Skeletal muscle tissue (tissue), 4 donors: ENCODE measurements around the gene CGB7. TPM values are rescaled to one million over a fixed set of nuclear protein-coding genes. Genes with fewer than 3 reads are reported as not detected.

Source experiments
- H3K27ac ChIP-seq: one replicate; pipeline ENCODE4 v1.7.0; 2013; ENCODE audit warnings: mild to moderate bottlenecking, low read depth, low read length, inconsistent platforms
- H3K27me3 ChIP-seq, 3 donors: one replicate each; pipeline ENCODE4 v1.7.0; 2013; ENCODE audit warnings: low read length in 3 of 3; ENCODE audit not compliant: control insufficient read depth in 3 of 3, insufficient read depth in 3 of 3
- H3K36me3 ChIP-seq, 3 donors: one replicate each; pipeline ENCODE4 v1.7.0; 2013; ENCODE audit warnings: low read length in 3 of 3; ENCODE audit not compliant: control insufficient read depth in 3 of 3, insufficient read depth in 3 of 3
- H3K4me1 ChIP-seq, 3 donors: one replicate each; pipeline ENCODE4 v1.7.0; 2013; ENCODE audit warnings: low read length in 3 of 3, mild to moderate bottlenecking in 3 of 3; ENCODE audit not compliant: control insufficient read depth in 3 of 3, insufficient read depth in 3 of 3
- H3K4me3 ChIP-seq, 3 donors: one replicate each; pipeline ENCODE4 v1.7.0; 2013; ENCODE audit warnings: low read length in 3 of 3
- H3K9ac ChIP-seq, 3 donors: one replicate each; pipeline ENCODE4 v1.7.0; 2013; ENCODE audit warnings: low read length in 3 of 3, mild to moderate bottlenecking in 3 of 3, moderate library complexity in 2 of 3, low read depth in 1 of 3
- H3K9me3 ChIP-seq, 3 donors: one replicate each; pipeline ENCODE4 v1.7.0; 2013; ENCODE audit warnings: low read length in 3 of 3; ENCODE audit not compliant: control insufficient read depth in 3 of 3
- total RNA-seq: library from RNA; depleted of rRNA; stranded (reverse); fragments of >200 nt; gene quantifications from one replicate; pipeline ENCODE4 v1.2.3, GENCODE V29; 2014
- donor health status: Osteomylitis.

The CGB7 gene
- total RNA-seq, result 0.52 TPM

- no peaks in the 10 kb centered on the region for H3K9me3 ChIP-seq
- peak within 1 kb of the TSS; percentile 70 to 87 (median 77) for H3K9ac ChIP-seq
- H3K27ac ChIP-seq, result no peak within 1 kb of the TSS
- H3K36me3 ChIP-seq, result no peaks in the 10 kb centered on the region
- H3K4me3 ChIP-seq, result peak within 1 kb of the TSS; percentile 66 to 81 (median 70)
- peaks cover 0 to 7% (median 0%) of the 10 kb centered on the region in 3 donors for H3K27me3 ChIP-seq
- peaks cover 15 to 27% (median 20%) of the 10 kb centered on the region in 3 donors for H3K4me1 ChIP-seq
Measured at GRCh38 chr19:49057636-49058234, at the start of gene CGB7. Gene CGB7 (minus strand): TSS chr19:49057749. CDS start chr19:49055375, 2,374 bp downstream.

GRCh38 chr19:49106648-49107135, 49.1 kb upstream of the CGB7 start:
- Histone ChIP-seq H3K4me3 (no peak overlapping the region), H3K9ac (peak overlapping the region in 1 of 3 donors; percentile 25), H3K9me3 (no peaks in the 10 kb centered on the region), H3K27me3 (no peaks in the 10 kb centered on the region), H3K4me1 (peaks cover 18 to 33% (median 22%) of the 10 kb centered on the region in 3 donors), H3K27ac (peak overlapping the region; percentile 22), H3K36me3 (peaks cover 48 to 57% (median 57%) of the 10 kb centered on the region in 3 donors)

GRCh38 chr19:49104229-49104864, 46.8 kb upstream of the CGB7 start:
- no peak overlapping the region for H3K9ac ChIP-seq
- no peaks in the 10 kb centered on the region for H3K9me3 ChIP-seq
- H3K4me3 ChIP-seq, result no peak overlapping the region
- no peak overlapping the region for H3K27ac ChIP-seq
- no peaks in the 10 kb centered on the region for H3K27me3 ChIP-seq
- H3K36me3 ChIP-seq, result peaks cover 66 to 71% (median 70%) of the 10 kb centered on the region in 3 donors
- peaks cover 3 to 21% (median 12%) of the 10 kb centered on the region in 3 donors for H3K4me1 ChIP-seq

GRCh38 chr19:49103331-49104085, 46.0 kb upstream of the CGB7 start:
- Histone ChIP-seq H3K27me3 (no peaks in the 10 kb centered on the region), H3K9me3 (no peaks in the 10 kb centered on the region), H3K4me3 (no peak overlapping the region), H3K4me1 (peaks cover 4 to 23% (median 19%) of the 10 kb centered on the region in 3 donors), H3K36me3 (peaks cover 68 to 73% (median 72%) of the 10 kb centered on the region in 3 donors), H3K9ac (no peak overlapping the region), H3K27ac (no peak overlapping the region)

DNA sequence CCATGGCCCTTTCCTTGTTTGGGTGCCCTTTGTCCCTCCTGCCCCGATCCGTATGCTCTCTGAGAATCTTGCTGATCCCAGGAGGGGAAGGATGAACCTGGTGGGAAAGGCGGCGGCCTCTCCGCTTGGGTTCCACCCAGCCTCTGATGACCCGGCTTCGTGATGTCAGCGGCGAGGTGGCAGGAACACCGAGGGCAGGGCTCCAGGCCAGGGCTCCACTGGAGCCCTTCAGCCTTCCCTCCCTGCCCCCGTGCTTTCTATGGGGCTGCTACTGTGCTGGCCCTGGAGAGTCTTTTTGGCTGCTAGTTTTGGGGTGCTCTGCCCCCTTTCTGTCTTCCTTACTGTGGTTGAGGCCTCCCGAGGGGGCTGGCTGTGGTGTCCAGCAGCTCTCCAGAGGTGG, 44.8 kb upstream of the CGB7 start:
- H3K4me3 ChIP-seq, result no peak overlapping the region
- no peak overlapping the region for H3K27ac ChIP-seq
- peaks cover 65 to 72% (median 69%) of the 10 kb centered on the region in 3 donors for H3K36me3 ChIP-seq
- no peak overlapping the region for H3K9ac ChIP-seq
- H3K27me3 ChIP-seq, result no peaks in the 10 kb centered on the region
- H3K9me3 ChIP-seq, result no peaks in the 10 kb centered on the region
- H3K4me1 ChIP-seq, result peaks cover 16 to 35% (median 31%) of the 10 kb centered on the region in 3 donors

DNA sequence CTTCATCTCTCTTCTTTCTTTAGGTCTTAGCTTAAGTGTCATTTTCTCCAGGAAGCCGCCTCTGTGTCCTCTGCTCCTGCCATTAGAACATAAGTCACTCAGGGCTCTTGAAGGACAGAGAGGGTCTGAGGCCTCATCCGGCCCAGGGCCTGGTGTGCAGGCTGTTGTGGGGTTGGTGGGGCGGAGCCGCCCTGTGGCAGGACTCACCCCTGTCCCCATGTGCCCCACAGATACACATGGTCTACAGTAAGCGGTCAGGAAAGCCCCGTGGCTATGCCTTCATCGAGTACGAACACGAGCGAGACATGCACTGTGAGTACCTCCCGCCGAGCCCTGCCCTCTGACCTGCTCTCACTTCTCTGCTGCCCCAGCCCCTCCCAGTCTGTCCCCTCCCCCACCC, 43.6 kb upstream of the CGB7 start:
- H3K36me3 ChIP-seq, result peaks cover 54 to 63% (median 61%) of the 10 kb centered on the region in 3 donors
- no peaks in the 10 kb centered on the region for H3K27me3 ChIP-seq
- no peaks in the 10 kb centered on the region for H3K9me3 ChIP-seq
- H3K27ac ChIP-seq, result no peak overlapping the region
- H3K4me3 ChIP-seq, result no peak overlapping the region
- peaks cover 20 to 37% (median 31%) of the 10 kb centered on the region in 3 donors for H3K4me1 ChIP-seq
- H3K9ac ChIP-seq, result no peak overlapping the region

DNA sequence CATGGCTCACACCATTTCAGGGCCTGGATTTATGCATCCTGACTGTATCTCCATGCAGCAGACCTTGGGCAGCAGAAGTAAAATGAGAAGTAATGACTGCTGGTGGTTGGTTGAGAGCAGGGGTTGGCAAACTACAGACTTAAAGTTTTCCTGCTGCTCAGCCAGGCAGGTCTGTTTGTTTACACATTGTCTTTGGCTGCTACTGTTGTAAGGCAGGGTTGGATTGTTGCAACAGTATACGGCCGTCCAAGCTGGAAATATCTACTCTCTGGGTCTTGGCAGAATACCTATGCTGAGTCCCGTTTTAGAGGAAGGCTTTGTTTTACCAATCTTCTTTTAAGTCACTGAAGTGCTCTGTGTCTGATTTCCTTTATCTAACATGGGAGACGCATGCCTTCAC, 41.2 kb upstream of the CGB7 start:
- peaks cover 41 to 46% (median 44%) of the 10 kb centered on the region in 3 donors for H3K36me3 ChIP-seq
- H3K9ac ChIP-seq, result peak overlapping the region in 1 of 3 donors; percentile 35
- no peaks in the 10 kb centered on the region for H3K27me3 ChIP-seq
- peaks cover 42 to 61% (median 50%) of the 10 kb centered on the region in 3 donors for H3K4me1 ChIP-seq
- H3K27ac ChIP-seq, result peak overlapping the region; percentile 52
- no peaks in the 10 kb centered on the region for H3K9me3 ChIP-seq
- H3K4me3 ChIP-seq, result peak overlapping the region in 1 of 3 donors; percentile 8

DNA sequence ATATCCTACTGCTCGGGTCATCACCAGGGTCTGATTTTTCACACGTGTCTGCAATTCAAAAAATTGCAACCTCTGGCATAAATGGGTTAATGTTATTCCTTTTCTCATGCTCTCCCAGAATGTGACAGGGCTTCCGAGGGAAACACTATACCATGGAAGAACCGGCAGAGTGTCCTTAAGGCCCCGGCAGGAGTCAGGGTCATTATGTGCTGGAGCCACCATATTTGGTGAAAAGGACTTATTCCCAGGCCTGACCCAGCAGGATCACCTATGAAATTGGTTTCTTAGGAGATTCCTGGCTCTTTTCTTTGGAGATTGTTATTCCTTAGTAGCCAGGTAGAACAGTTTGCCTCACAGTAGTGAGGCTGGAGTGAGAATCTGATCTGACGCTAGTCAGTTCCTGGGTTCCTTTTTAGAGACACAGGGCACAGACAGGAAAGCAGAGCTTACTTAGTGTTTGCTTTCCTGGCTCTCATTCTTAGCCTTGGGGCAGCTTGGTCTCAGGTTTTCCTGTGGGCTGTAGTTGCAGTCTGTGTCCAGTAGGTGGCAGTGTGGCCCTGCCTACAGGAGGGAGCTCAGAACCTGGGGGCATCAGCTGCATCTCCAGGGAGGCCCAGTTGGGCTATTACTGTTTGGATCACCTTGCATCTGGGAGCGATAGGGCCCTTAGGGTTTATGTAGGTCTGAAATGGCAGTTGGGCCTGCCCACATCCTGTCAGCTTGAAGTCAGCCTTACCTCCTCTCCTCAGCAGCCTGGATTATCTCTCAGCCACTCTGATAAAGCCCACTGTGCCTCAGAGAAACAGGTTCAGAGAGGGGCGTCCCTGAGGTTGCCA, 40.1 kb upstream of the CGB7 start:
- peak overlapping the region; percentile 52 for H3K27ac ChIP-seq
- peaks cover 43 to 62% (median 50%) of the 10 kb centered on the region in 3 donors for H3K4me1 ChIP-seq
- H3K9ac ChIP-seq, result peak overlapping the region in 2 of 3 donors; percentile 45 to 70
- no peaks in the 10 kb centered on the region for H3K9me3 ChIP-seq
- no peaks in the 10 kb centered on the region for H3K27me3 ChIP-seq
- H3K36me3 ChIP-seq, result peaks cover 37 to 43% (median 43%) of the 10 kb centered on the region in 3 donors
- H3K4me3 ChIP-seq, result no peak overlapping the region
